B cell (primary cell): ENCODE measurements around the gene NPW. TPM values are rescaled to one million over a fixed set of nuclear protein-coding genes. Genes with fewer than 3 reads are reported as not detected.

Experiments used
- ATAC-seq: fragments of 200-7000 bp; cut with Tn5 transposase; one replicate; pipeline ENCODE4 v1.10.0; 2021; ENCODE audit warnings: low read depth, mild to moderate bottlenecking, moderate number of reproducible peaks, moderate library complexity
- CTCF ChIA-PET: fragments of 350-600 bp; sonication (Branson Sonifier 250); formaldehyde crosslinking; loops from one replicate; lab custom pipeline; 2021; ENCODE audit warnings: antibody characterized with exemption, inconsistent platforms; lab: Charles Lee
- POLR2A ChIA-PET: fragments of 350-600 bp; sonication (Branson Sonifier 250); formaldehyde crosslinking; loops from one replicate; lab custom pipeline; 2021; ENCODE audit warnings: antibody characterized with exemption; lab: Charles Lee
- DNase-seq: peaks from one replicate; pipeline ENCODE4 v3.0.0; 2013
- H2AFZ ChIP-seq: 2 replicates; pipeline ENCODE4 v1.6.1; 2012; ENCODE audit warnings: mild to moderate bottlenecking, low read depth, low read length; ENCODE audit not compliant: insufficient read depth, poor library complexity, severe bottlenecking
- H3K27ac ChIP-seq, 2 donors: 1 replicate in 1 of 2; 2 replicates in 1 of 2; pipeline ENCODE4 v1.5.1; 2012 to 2013; ENCODE audit warnings: low read length in 2 of 2, mild to moderate bottlenecking in 2 of 2, moderate library complexity in 1 of 2
- H3K27me3 ChIP-seq, 4 experiments: fragments of 200-600 bp in 1 of 4; sonication (generic) in 1 of 4; replicated peaks in 1 of 4; 1 replicate in 2 of 4; 2 replicates in 2 of 4; pipeline versions ENCODE4 v1.6.1 to v1.7.0; 2013 to 2016; ENCODE audit warnings: low read length in 3 of 4, mild to moderate bottlenecking in 2 of 4, mixed read lengths in 1 of 4, moderate library complexity in 1 of 4; ENCODE audit not compliant: insufficient read depth in 4 of 4, control insufficient read depth in 3 of 4; ENCODE audit errors: control extremely low read depth in 1 of 4
- H3K36me3 ChIP-seq, 2 experiments: replicated peaks in 1 of 2; 1 replicate in 1 of 2; 2 replicates in 1 of 2; pipeline versions ENCODE4 v1.6.1 to v1.7.1; 2013; ENCODE audit warnings: low read length in 1 of 2; ENCODE audit not compliant: insufficient read depth in 2 of 2, control insufficient read depth in 1 of 2; ENCODE audit errors: control extremely low read depth in 1 of 2, extremely low read depth in 1 of 2
- H3K4me1 ChIP-seq, 2 donors: fragments of 200-600 bp in 1 of 2; sonication (generic) in 1 of 2; 1 replicate in 1 of 2; 2 replicates in 1 of 2; pipeline versions ENCODE4 v1.5.1 to v1.6.1; 2013 to 2017; ENCODE audit warnings: low read length in 2 of 2; ENCODE audit not compliant: control insufficient read depth in 2 of 2, insufficient read depth in 2 of 2
- H3K4me2 ChIP-seq: replicated peaks from 2 replicates; pipeline ENCODE3; 2012; ENCODE audit warnings: mild to moderate bottlenecking, low read depth, low read length; ENCODE audit not compliant: poor library complexity, severe bottlenecking
- H3K4me3 ChIP-seq, 5 experiments: fragments of 200-600 bp in 1 of 5; sonication (generic) in 1 of 5; 1 replicate in 3 of 5; 2 replicates in 2 of 5; pipeline versions ENCODE4 v1.5.1 to v1.7.0; 2011 to 2016; ENCODE audit warnings: low read length in 4 of 5, mild to moderate bottlenecking in 4 of 5, low read depth in 2 of 5, control low read depth in 1 of 5, moderate library complexity in 1 of 5; ENCODE audit not compliant: insufficient read depth in 1 of 5; ENCODE audit errors: control extremely low read depth in 1 of 5, extremely low read depth in 1 of 5
- H3K79me2 ChIP-seq: fragments of 200-600 bp; sonication (generic); one replicate; pipeline ENCODE4 v1.6.0; 2016; ENCODE audit warnings: low read length; ENCODE audit not compliant: control insufficient read depth, insufficient read depth
- H3K9ac ChIP-seq: fragments of 200-600 bp; sonication (generic); 2 replicates; pipeline ENCODE4 v1.6.1; 2017; ENCODE audit warnings: mild to moderate bottlenecking, low read length, moderate library complexity
- H3K9me3 ChIP-seq, 3 donors: one replicate each; pipeline versions ENCODE4 v1.6.1 to v1.7.1; 2013; ENCODE audit warnings: low read length in 2 of 3; ENCODE audit not compliant: control insufficient read depth in 2 of 3, insufficient read depth in 1 of 3; ENCODE audit errors: control extremely low read depth in 1 of 3
- H4K20me1 ChIP-seq: 2 replicates; pipeline ENCODE4 v1.6.0; 2012; ENCODE audit warnings: mild to moderate bottlenecking, low read length; ENCODE audit not compliant: insufficient read depth, control insufficient read depth, poor library complexity, severe bottlenecking
- H3K27ac Mint-ChIP-seq: one replicate; pipeline ENCODE4 v1.8.0; 2021; ENCODE audit warnings: mixed read lengths
- H3K27me3 Mint-ChIP-seq: one replicate; pipeline ENCODE4 v1.8.0; 2021; ENCODE audit warnings: mixed read lengths
- H3K4me1 Mint-ChIP-seq: one replicate; pipeline ENCODE4 v1.8.0; 2021; ENCODE audit warnings: mixed read lengths
- H3K4me3 Mint-ChIP-seq: one replicate; pipeline ENCODE4 v1.8.0; 2021; ENCODE audit warnings: mixed read lengths
- H3K9me3 Mint-ChIP-seq: one replicate; pipeline ENCODE4 v1.8.0; 2022; ENCODE audit warnings: mixed read lengths; ENCODE audit not compliant: insufficient read depth
- CTCF ChIP-seq: fragments of 200-600 bp; IDR thresholded peaks from one replicate; pipeline ENCODE4 v1.8.0; 2022; ENCODE audit warnings: antibody characterized with exemption, mild to moderate bottlenecking
- EZH2 ChIP-seq: IDR thresholded peaks from 2 replicates; pipeline ENCODE4 v1.6.1; 2012; ENCODE audit warnings: borderline replicate concordance, low read depth, mild to moderate bottlenecking, moderate library complexity, low read length; ENCODE audit not compliant: insufficient read depth, poor library complexity, severe bottlenecking
- WGBS: methylation state at CpG from one replicate; pipeline ENCODE4 v1.1.5; 2013; ENCODE audit warnings: missing lambda C conversion rate; ENCODE audit not compliant: insufficient coverage; 5-methylcytosine and 5-hydroxymethylcytosine counted together
- intact Hi-C: fragments of 100-400 bp; cut with micrococcal nuclease; formaldehyde crosslinking; loops from one replicate; pipeline ENCODE4 v1.10.0; 2022
- polyA plus RNA-seq: library from polyadenylated mRNA; depleted of rRNA; stranded (reverse); fragments of >200 nt; gene quantifications from 2 replicates; pipeline ENCODE4 v1.2.3, GENCODE V29; 2012
- total RNA-seq, 2 donors: library from RNA; stranded (reverse); fragments of 120-200 nt in 1 of 2; gene quantifications; 1 replicate in 1 of 2; 2 replicates in 1 of 2; pipeline versions ENCODE4 v1.2.3 to v1.2.4, GENCODE V29; 2013 to 2022

The NPW gene
- total and polyA plus RNA-seq, 2 donors (not counting 1 experiment from before 2014, with no cell fraction given), result 0.13 to 1.7 TPM

DNA sequence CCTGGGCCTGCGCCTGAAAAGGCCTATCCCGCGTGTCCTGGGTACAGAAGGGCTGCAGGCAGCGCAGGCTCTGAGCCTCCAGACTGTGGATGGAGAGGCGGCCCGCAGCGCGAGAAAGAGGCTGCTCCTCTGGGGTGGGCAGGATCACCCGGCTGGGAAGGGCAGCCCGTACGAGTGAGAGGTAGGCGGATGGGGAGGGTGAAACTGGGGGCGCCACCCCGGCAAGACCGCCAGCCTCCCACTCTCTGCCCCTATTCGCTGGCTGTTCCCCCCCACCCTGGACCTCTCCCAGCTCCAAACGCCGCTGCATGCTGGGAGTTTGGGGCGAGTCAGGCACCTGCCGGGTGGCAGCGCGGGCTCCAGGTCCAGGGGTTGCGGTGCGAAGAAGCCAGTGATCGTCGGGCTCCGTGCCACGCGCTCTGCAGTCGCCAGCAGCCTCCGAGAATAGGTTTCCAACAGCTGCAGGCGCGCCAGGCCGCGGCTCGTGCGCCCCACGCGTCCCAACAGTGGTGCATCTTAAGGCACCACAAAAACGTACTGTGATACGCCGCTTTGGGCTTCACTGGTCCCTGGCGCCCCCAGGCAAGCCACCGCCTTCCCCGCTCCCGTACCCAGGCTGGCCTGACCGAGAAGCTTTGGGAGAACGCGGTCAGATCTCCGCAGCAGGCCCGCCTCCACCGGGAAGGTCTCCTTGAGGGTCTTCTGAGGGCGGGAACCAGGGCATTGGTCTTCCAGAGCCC is 39.4 kb upstream of the NPW start:
- Mint-ChIP-seq H3K27ac (no peak overlapping the region), H3K4me1 (peaks cover 18% of the 10 kb centered on the region), H3K27me3 (peaks cover 6% of the 10 kb centered on the region), H3K4me3 (no peak overlapping the region), H3K9me3 (no peaks in the 10 kb centered on the region)
- Histone ChIP-seq H3K36me3 (peaks cover 0 to 32% of the 10 kb centered on the region in 2 experiments), H3K9me3 (peaks cover 0 to 4% (median 0%) of the 10 kb centered on the region in 3 donors), H3K27ac (no peak overlapping the region), H3K79me2 (peaks cover under 1% of the 10 kb centered on the region), H3K4me2 (no peak overlapping the region), H3K4me1 (peaks cover 16 to 32% of the 10 kb centered on the region in 2 donors), H3K4me3 (no peak overlapping the region), H4K20me1 (peaks cover 20% of the 10 kb centered on the region), H2AFZ (no peak overlapping the region), H3K27me3 (peaks cover 0 to 65% (median 20%) of the 10 kb centered on the region in 4 experiments), H3K9ac (no peak overlapping the region)
- ATAC-seq (no peak), DNase-seq (no peak)
- TF ChIP-seq EZH2 (no peak), CTCF (no peak)
- POLR2A ChIA-PET, result no interaction called here
- intact Hi-C loops, result no loop called here
- CTCF ChIA-PET, result interaction anchor here (0.7 kb wide), 1 partner anchor 9 kb away, joined by 3 read pairs; the partner anchor contains the start of gene TBL3
- 8% methylated on average over 45 of the region's 53 CpGs for WGBS

DNA sequence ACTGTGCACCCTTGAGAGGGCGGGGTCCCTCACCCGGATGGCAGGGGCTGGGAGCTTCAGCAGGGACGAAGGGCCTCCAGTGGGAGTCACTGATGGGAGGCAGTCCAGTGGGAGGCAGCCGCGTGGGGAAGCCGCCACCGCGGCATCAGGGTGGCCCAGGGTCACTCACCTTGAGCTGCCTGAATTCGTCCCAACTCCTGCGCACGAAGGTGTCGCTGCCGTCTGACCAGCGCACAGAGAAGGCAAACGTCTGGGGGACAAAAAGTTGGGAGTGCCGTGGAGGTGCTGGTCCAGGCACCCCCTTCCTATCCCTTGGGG is 38.9 kb upstream of the NPW start:
- no peak for TF ChIP-seq CTCF
- no peak for TF ChIP-seq EZH2
- H3K79me2 ChIP-seq, result no peaks in the 10 kb centered on the region
- no peak overlapping the region for H3K9ac ChIP-seq
- peaks cover 6% of the 10 kb centered on the region for H3K27me3 Mint-ChIP-seq
- ChIA-PET POLR2A (no interaction called here), CTCF (interaction anchor here (0.7 kb wide), 1 partner anchor 10 kb away, joined by 3 read pairs; the partner anchor contains the start of gene TBL3)
- no peak for ATAC-seq
- intact Hi-C loops, result no loop called here
- H4K20me1 ChIP-seq, result peaks cover 16% of the 10 kb centered on the region
- WGBS, result 29% methylated on average over 16 of the region's 16 CpGs
- H3K4me2 ChIP-seq, result no peak overlapping the region
- no peak overlapping the region for H3K27ac Mint-ChIP-seq
- DNase-seq, result no peak
- H3K4me3 ChIP-seq, result no peak overlapping the region
- H3K4me1 ChIP-seq, result peaks cover 16 to 35% of the 10 kb centered on the region in 2 donors
- peaks cover 0 to 4% (median 0%) of the 10 kb centered on the region in 3 donors for H3K9me3 ChIP-seq
- H3K4me3 Mint-ChIP-seq, result no peak overlapping the region
- no peak overlapping the region for H2AFZ ChIP-seq
- H3K27me3 ChIP-seq, result peaks cover 0 to 64% (median 20%) of the 10 kb centered on the region in 4 experiments
- H3K27ac ChIP-seq, result no peak overlapping the region
- H3K36me3 ChIP-seq, result peaks cover 0 to 31% of the 10 kb centered on the region in 2 experiments
- H3K4me1 Mint-ChIP-seq, result peaks cover 22% of the 10 kb centered on the region
- H3K9me3 Mint-ChIP-seq, result no peaks in the 10 kb centered on the region
